OCI-LY1 (cell line): ENCODE data around the gene CRAMP1.

Source experiments
- H2AFZ ChIP-seq: fragments of 200-600 bp; sonication (generic), shearing (Covaris generic); 2 replicates; pipeline ENCODE4 v1.6.0; 2014; ENCODE audit warnings: antibody characterized with exemption, mild to moderate bottlenecking, low read length
- H3F3A ChIP-seq: fragments of 200-600 bp; sonication (generic), shearing (Covaris generic); 2 replicates; pipeline ENCODE4 v1.6.0; 2014; ENCODE audit warnings: mild to moderate bottlenecking, antibody characterized with exemption, low read length, moderate library complexity; ENCODE audit not compliant: insufficient read depth
- H3K27ac ChIP-seq: fragments of 200-600 bp; sonication (generic); 2 replicates; pipeline ENCODE4 v1.5.1; 2014; ENCODE audit warnings: low read length, mixed run types, mild to moderate bottlenecking, low read depth; ENCODE audit not compliant: poor library complexity, severe bottlenecking
- H3K27me3 ChIP-seq: fragments of 200-600 bp; sonication (generic); 2 replicates; pipeline ENCODE4 v1.6.0; 2014; ENCODE audit warnings: antibody characterized with exemption, mild to moderate bottlenecking, low read length, moderate library complexity; ENCODE audit not compliant: insufficient read depth
- H3K36me3 ChIP-seq: fragments of 200-600 bp; sonication (generic); 2 replicates; pipeline ENCODE4 v1.6.1; 2014; ENCODE audit warnings: mild to moderate bottlenecking, antibody characterized with exemption, low read length, moderate library complexity, mixed read lengths; ENCODE audit not compliant: insufficient read depth
- H3K4me1 ChIP-seq: fragments of 200-600 bp; sonication (generic); 2 replicates; pipeline ENCODE4 v1.5.1; 2014; ENCODE audit warnings: mild to moderate bottlenecking, low read length, moderate library complexity; ENCODE audit not compliant: insufficient read depth, severe bottlenecking
- H3K4me2 ChIP-seq: fragments of 200-600 bp; sonication (generic), shearing (Covaris generic); 2 replicates; pipeline ENCODE4 v1.6.1; 2014; ENCODE audit warnings: low read length
- H3K4me3 ChIP-seq: fragments of 200-600 bp; sonication (generic); 2 replicates; pipeline ENCODE4 v1.5.1; 2014; ENCODE audit warnings: low read length, low read depth, mild to moderate bottlenecking, mixed read lengths; ENCODE audit not compliant: poor library complexity, severe bottlenecking
- H3K79me2 ChIP-seq: fragments of 200-600 bp; shearing (Covaris generic); 2 replicates; pipeline ENCODE4 v1.6.1; 2016; ENCODE audit warnings: mixed run types, low read length, mixed read lengths; ENCODE audit not compliant: insufficient read depth
- H3K9ac ChIP-seq: fragments of 200-600 bp; sonication (generic), shearing (Covaris generic); 2 replicates; pipeline ENCODE4 v1.6.1; 2014; ENCODE audit warnings: mild to moderate bottlenecking, low read length, mixed read lengths
- H3K9me2 ChIP-seq: fragments of 200-600 bp; sonication (generic), shearing (Covaris generic); 2 replicates; pipeline ENCODE4 v1.6.1; 2014; ENCODE audit warnings: low read depth, mild to moderate bottlenecking, low read length, mixed read lengths
- H3K9me3 ChIP-seq: fragments of 200-600 bp; shearing (Covaris generic); 2 replicates; pipeline ENCODE4 v1.6.1; 2014; ENCODE audit warnings: low read length, mixed read lengths
- H4K20me1 ChIP-seq: fragments of 200-600 bp; sonication (generic), shearing (Covaris generic); 2 replicates; pipeline ENCODE4 v1.6.0; 2016; ENCODE audit warnings: mild to moderate bottlenecking, low read length; ENCODE audit not compliant: insufficient read depth
- CTCF ChIP-seq: fragments of 200-600 bp; sonication (generic), shearing (Covaris generic); IDR thresholded peaks from 2 replicates; pipeline ENCODE4 v1.5.1; 2017; ENCODE audit warnings: mild to moderate bottlenecking, antibody characterized with exemption, low read length, moderate library complexity, mixed read lengths
- EZH2 ChIP-seq: fragments of 200-600 bp; sonication (generic), shearing (Covaris generic); IDR thresholded peaks from 2 replicates; pipeline ENCODE4 v1.8.0; 2017; ENCODE audit warnings: borderline replicate concordance, mixed run types, mild to moderate bottlenecking, antibody characterized with exemption, low read length, moderate library complexity, mixed read lengths

The CRAMP1 gene

GRCh38 chr16:1630450-1631213 is 18.5 kb downstream of the CRAMP1 start:
- peaks cover 5% of the 10 kb centered on the region for H3K4me1 ChIP-seq
- H3K9me3 ChIP-seq = no peaks in the 10 kb centered on the region
- no peak overlapping the region for H3K27ac ChIP-seq
- H3K4me2 ChIP-seq = no peak overlapping the region
- no peak overlapping the region for H3K9ac ChIP-seq
- H2AFZ ChIP-seq = no peak overlapping the region
- H3K4me3 ChIP-seq = no peak overlapping the region
- no peaks in the 10 kb centered on the region for H3F3A ChIP-seq
- no peaks in the 10 kb centered on the region for H3K27me3 ChIP-seq
- peaks cover 94% of the 10 kb centered on the region for H3K36me3 ChIP-seq
- 0 out of 2 replicates have a peak, but pooled peaks cover 7% of the 10 kb centered on the region for H3K79me2 ChIP-seq
- no peaks in the 10 kb centered on the region for H3K9me2 ChIP-seq
- H4K20me1 ChIP-seq = no peaks in the 10 kb centered on the region
- TF ChIP-seq CTCF = no peak
- no peak for TF ChIP-seq EZH2

GRCh38 chr16:1631230-1631629 is 19.1 kb downstream of the CRAMP1 start:
- no peaks in the 10 kb centered on the region for H3K9me3 ChIP-seq
- H4K20me1 ChIP-seq = no peaks in the 10 kb centered on the region
- H3K27me3 ChIP-seq = no peaks in the 10 kb centered on the region
- peaks cover 91% of the 10 kb centered on the region for H3K36me3 ChIP-seq
- no peaks in the 10 kb centered on the region for H3F3A ChIP-seq
- 0 out of 2 replicates have a peak, but pooled peaks cover 7% of the 10 kb centered on the region for H3K79me2 ChIP-seq
- no peak overlapping the region for H2AFZ ChIP-seq
- H3K9me2 ChIP-seq = no peaks in the 10 kb centered on the region
- H3K4me3 ChIP-seq = no peak overlapping the region
- no peak overlapping the region for H3K27ac ChIP-seq
- TF ChIP-seq CTCF = no peak
- no peak for TF ChIP-seq EZH2
- no peak overlapping the region for H3K9ac ChIP-seq
- H3K4me2 ChIP-seq = no peak overlapping the region
- H3K4me1 ChIP-seq = peaks cover 5% of the 10 kb centered on the region

GRCh38 chr16:1631931-1632637 is 19.9 kb downstream of the CRAMP1 start:
- Histone ChIP-seq H3K79me2 (0 out of 2 replicates have a peak, but pooled peaks cover under 1% of the 10 kb centered on the region), H3K4me1 (peaks cover 5% of the 10 kb centered on the region), H3K36me3 (peaks cover 86% of the 10 kb centered on the region), H3K9ac (no peak overlapping the region), H3K9me3 (no peaks in the 10 kb centered on the region), H4K20me1 (no peaks in the 10 kb centered on the region), H3K27ac (no peak overlapping the region), H3K27me3 (no peaks in the 10 kb centered on the region), H2AFZ (no peak overlapping the region), H3F3A (no peaks in the 10 kb centered on the region), H3K4me2 (no peak overlapping the region), H3K9me2 (no peaks in the 10 kb centered on the region), H3K4me3 (no peak overlapping the region)
- no peak for TF ChIP-seq CTCF
- TF ChIP-seq EZH2 = no peak
